ENCODE results near the gene FOXP1.

GRCh38 chr3:71600646-71601288, 17.2 kb upstream of the FOXP1 start:
- no peak for TF ChIP-seq CTCF (IDR thresholded peaks at IDR 0.05)
- no peak for TF ChIP-seq EP300 (IDR thresholded peaks at IDR 0.05)
- TF ChIP-seq POLR2A (IDR thresholded peaks at IDR 0.05): no peak
